RWPE2 (cell line): ENCODE measurements around the gene AP2B1.

Experiments
- ATAC-seq: fragments of 200-7000 bp; cut with Tn5 transposase; 3 replicates; pipeline ENCODE4 v1.9.1; 2021; ENCODE audit warnings: low read depth
- DNase-seq: peaks from one replicate; pipeline ENCODE4 v3.0.0-alpha.2; 2020; ENCODE audit warnings: low spot score
- H3K27ac ChIP-seq: fragments of 450-650 bp; 2 replicates; pipeline ENCODE4 v1.5.1; 2017; ENCODE audit warnings: mild to moderate bottlenecking; ENCODE audit not compliant: poor library complexity, severe bottlenecking
- H3K27me3 ChIP-seq: fragments of 250-450 bp; sonication (Bioruptor Pico); 2 replicates; pipeline ENCODE4 v1.5.1; 2021; ENCODE audit warnings: mild to moderate bottlenecking, moderate library complexity; ENCODE audit not compliant: insufficient read depth, poor library complexity, severe bottlenecking
- H3K36me3 ChIP-seq: fragments of 250-450 bp; sonication (Bioruptor Pico); 2 replicates; pipeline ENCODE4 v1.5.1; 2020; ENCODE audit warnings: low read depth, mild to moderate bottlenecking, moderate library complexity
- H3K4me1 ChIP-seq: fragments of 250-450 bp; sonication (Bioruptor Pico); 2 replicates; pipeline ENCODE4 v1.5.1; 2021; ENCODE audit warnings: mild to moderate bottlenecking, moderate library complexity; ENCODE audit not compliant: insufficient read depth, poor library complexity, severe bottlenecking
- H3K4me3 ChIP-seq: fragments of 250-450 bp; sonication (Bioruptor Pico); 2 replicates; pipeline ENCODE4 v1.5.1; 2021; ENCODE audit warnings: mild to moderate bottlenecking, moderate library complexity; ENCODE audit not compliant: severe bottlenecking
- H3K9me3 ChIP-seq: fragments of 250-450 bp; sonication (Bioruptor Pico); 2 replicates; pipeline ENCODE4 v1.5.1; 2021; ENCODE audit warnings: mild to moderate bottlenecking, moderate library complexity; ENCODE audit not compliant: severe bottlenecking
- CTCF ChIP-seq: fragments of 450-650 bp; IDR thresholded peaks from one replicate; pipeline ENCODE4 v1.5.1; 2017; ENCODE audit warnings: mild to moderate bottlenecking, moderate library complexity; ENCODE audit not compliant: poor library complexity, severe bottlenecking

Gene AP2B1

DNA sequence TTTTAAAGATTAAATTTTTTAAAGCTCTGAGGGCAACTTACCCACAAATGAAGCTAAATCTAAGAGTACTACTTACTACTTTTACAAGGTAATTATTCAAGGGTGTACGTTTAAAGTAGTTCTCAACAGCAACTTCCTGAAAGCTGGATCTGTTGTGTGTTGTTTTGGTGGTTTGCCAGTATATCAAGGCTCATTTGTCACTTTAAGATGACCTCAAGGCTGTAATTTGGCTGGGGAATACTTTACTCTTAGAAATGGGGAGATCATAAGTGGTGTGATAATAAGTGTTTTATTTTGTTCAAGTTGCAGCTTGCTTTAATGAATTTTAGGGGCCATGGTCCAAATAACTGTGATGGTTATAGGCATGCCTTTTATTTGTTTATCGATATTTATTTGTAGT is 30.4 kb downstream of the AP2B1 start:
- peaks cover 85% of the 10 kb centered on the region for H3K36me3 ChIP-seq
- no peak overlapping the region for H3K4me3 ChIP-seq
- TF ChIP-seq CTCF: no peak
- no peak for DNase-seq
- no peaks in the 10 kb centered on the region for H3K4me1 ChIP-seq
- no peaks in the 10 kb centered on the region for H3K27me3 ChIP-seq
- H3K27ac ChIP-seq: no peak overlapping the region
- no peaks in the 10 kb centered on the region for H3K9me3 ChIP-seq
- no peak for ATAC-seq

GRCh38 chr17:35618628-35619027 is 31.5 kb downstream of the AP2B1 start:
- H3K9me3 ChIP-seq: no peaks in the 10 kb centered on the region
- ATAC-seq (no peak), DNase-seq (no peak)
- no peak overlapping the region for H3K27ac ChIP-seq
- no peaks in the 10 kb centered on the region for H3K27me3 ChIP-seq
- no peak overlapping the region for H3K4me3 ChIP-seq
- no peaks in the 10 kb centered on the region for H3K4me1 ChIP-seq
- no peak for TF ChIP-seq CTCF
- peaks cover 85% of the 10 kb centered on the region for H3K36me3 ChIP-seq

- DNase-seq (no peak), ATAC-seq (no peak)
- H3K27me3 ChIP-seq: no peaks in the 10 kb centered on the region
- H3K36me3 ChIP-seq: peaks cover 89% of the 10 kb centered on the region
- H3K4me1 ChIP-seq: no peaks in the 10 kb centered on the region
- no peak overlapping the region for H3K4me3 ChIP-seq
- H3K27ac ChIP-seq: no peak overlapping the region
- TF ChIP-seq CTCF: no peak
- no peaks in the 10 kb centered on the region for H3K9me3 ChIP-seq
Measured at GRCh38 chr17:35621768-35622167, 34.6 kb downstream of the AP2B1 start.

DNA sequence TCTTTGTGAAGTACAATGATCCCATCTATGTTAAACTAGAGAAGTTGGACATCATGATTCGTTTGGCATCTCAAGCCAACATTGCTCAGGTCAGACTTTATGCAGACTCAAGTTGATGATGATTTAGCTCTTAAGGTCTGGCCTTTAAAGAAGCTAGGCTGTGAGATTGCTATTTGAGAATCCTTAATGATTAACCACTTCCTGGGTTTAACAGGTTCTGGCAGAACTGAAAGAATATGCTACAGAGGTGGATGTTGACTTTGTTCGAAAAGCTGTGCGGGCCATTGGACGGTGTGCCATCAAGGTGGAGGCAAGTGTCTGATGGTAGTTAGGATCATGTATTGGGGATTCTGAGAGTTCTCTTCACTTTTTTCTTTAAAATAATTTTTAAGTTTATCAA is 40.3 kb downstream of the AP2B1 start:
- H3K36me3 ChIP-seq: peaks cover 98% of the 10 kb centered on the region

More for the DNA sequence above, 40.3 kb downstream of the AP2B1 start:
- Histone ChIP-seq H3K4me3 (no peak overlapping the region), H3K9me3 (peaks cover 4% of the 10 kb centered on the region), H3K27ac (no peak overlapping the region), H3K27me3 (no peaks in the 10 kb centered on the region), H3K4me1 (peaks cover 13% of the 10 kb centered on the region)
- no peak for TF ChIP-seq CTCF
- ATAC-seq (no peak), DNase-seq (no peak)
